Measurements from ENCODE around the gene CDC20. TPM values are rescaled to one million over a fixed set of nuclear protein-coding genes. Genes with fewer than 3 reads are reported as not detected.

CDC20 gene
- total RNA-seq, 1 experiment from 2014 or later = 296 TPM

GRCh38 chr1:43363283-43363934 lies 4.6 kb downstream of the CDC20 start:
- intact Hi-C loops (cut with micrococcal nuclease; ENCODE audit: unreplicated experiment) = no loop called here
- peaks cover 56% of the 10 kb centered on the region for H3K36me3 ChIP-seq (ENCODE audit: insufficient read depth, low read length, poor library complexity, severe bottlenecking)
- BruUV-seq (replicated peaks) = TSS peak; percentile 34

GRCh38 chr1:43363935-43364525 lies 5.2 kb downstream of the CDC20 start:
- no peak for TF ChIP-seq EZH2 (IDR thresholded peaks at IDR 0.05; ENCODE audit: borderline replicate concordance, low read depth, low read length, poor library complexity, severe bottlenecking)
- no peak for TF ChIP-seq CTCF (conservative IDR thresholded peaks at IDR 0.05; ENCODE audit: low read depth, low read length)
- Histone ChIP-seq H3K4me1 (ENCODE audit: insufficient read depth, low read length, poor library complexity, severe bottlenecking) (peaks cover 25% of the 10 kb centered on the region), H3K27ac (ENCODE audit: low read depth, low read length, poor library complexity, severe bottlenecking) (no peak overlapping the region), H3K27me3 (replicated peaks; ENCODE audit: insufficient read depth, low read depth, low read length, poor library complexity) (no peaks in the 10 kb centered on the region), H3K4me3 (ENCODE audit: low read depth, low read length, poor library complexity, severe bottlenecking) (no peak overlapping the region), H3K36me3 (ENCODE audit: insufficient read depth, low read length, poor library complexity, severe bottlenecking) (peaks cover 56% of the 10 kb centered on the region), H3K9me3 (ENCODE audit: low read depth, low read length, poor library complexity, severe bottlenecking) (no peaks in the 10 kb centered on the region)
- DNase-seq (ENCODE audit: low spot score) = no peak
- CTCF ChIA-PET = interaction anchor here (0.6 kb wide), 1 partner anchor 684 kb away, joined by 4 read pairs; no protein-coding TSS in a partner anchor
- no TSS peak for BruUV-seq (replicated peaks)
- POLR2A ChIA-PET (ENCODE audit: low non-redundant PET) = no interaction called here
- intact Hi-C loops (cut with micrococcal nuclease; ENCODE audit: unreplicated experiment) = no loop called here

More at GRCh38 chr1:43363283-43363934, 4.6 kb downstream of the CDC20 start:
- no peaks in the 10 kb centered on the region for H3K9me3 ChIP-seq (ENCODE audit: low read depth, low read length, poor library complexity, severe bottlenecking)
- peaks cover 20% of the 10 kb centered on the region for H3K4me1 ChIP-seq (ENCODE audit: insufficient read depth, low read length, poor library complexity, severe bottlenecking)
- ChIA-PET CTCF (no interaction called here), POLR2A (ENCODE audit: low non-redundant PET) (no interaction called here)
- no peak overlapping the region for H3K27ac ChIP-seq (ENCODE audit: low read depth, low read length, poor library complexity, severe bottlenecking)
- no peak for DNase-seq (ENCODE audit: low spot score)
- no peaks in the 10 kb centered on the region for H3K27me3 ChIP-seq (replicated peaks; ENCODE audit: insufficient read depth, low read depth, low read length, poor library complexity)
- no peak overlapping the region for H3K4me3 ChIP-seq (ENCODE audit: low read depth, low read length, poor library complexity, severe bottlenecking)
- TF ChIP-seq EZH2 (IDR thresholded peaks at IDR 0.05; ENCODE audit: borderline replicate concordance, low read depth, low read length, poor library complexity, severe bottlenecking) (no peak), CTCF (conservative IDR thresholded peaks at IDR 0.05; ENCODE audit: low read depth, low read length) (no peak)

GRCh38 chr1:43365678-43366077 lies 6.9 kb downstream of the CDC20 start:
- no peaks in the 10 kb centered on the region for H3K9me3 ChIP-seq (ENCODE audit: low read depth, low read length, poor library complexity, severe bottlenecking)
- POLR2A ChIA-PET (ENCODE audit: low non-redundant PET) = no interaction called here
- CTCF ChIA-PET = no interaction called here
- TF ChIP-seq CTCF (conservative IDR thresholded peaks at IDR 0.05; ENCODE audit: low read depth, low read length) (no peak), EZH2 (IDR thresholded peaks at IDR 0.05; ENCODE audit: borderline replicate concordance, low read depth, low read length, poor library complexity, severe bottlenecking) (no peak)
- H3K27ac ChIP-seq (ENCODE audit: low read depth, low read length, poor library complexity, severe bottlenecking) = no peak overlapping the region
- no peaks in the 10 kb centered on the region for H3K27me3 ChIP-seq (replicated peaks; ENCODE audit: insufficient read depth, low read depth, low read length, poor library complexity)
- H3K4me1 ChIP-seq (ENCODE audit: insufficient read depth, low read length, poor library complexity, severe bottlenecking) = peaks cover 16% of the 10 kb centered on the region
- peaks cover 43% of the 10 kb centered on the region for H3K36me3 ChIP-seq (ENCODE audit: insufficient read depth, low read length, poor library complexity, severe bottlenecking)
- BruUV-seq (replicated peaks) = no TSS peak
- DNase-seq (ENCODE audit: low spot score) = no peak
- intact Hi-C loops (cut with micrococcal nuclease; ENCODE audit: unreplicated experiment) = no loop called here
- no peak overlapping the region for H3K4me3 ChIP-seq (ENCODE audit: low read depth, low read length, poor library complexity, severe bottlenecking)
